Cortex of kidney (tissue), 1 donor: Measurements from ENCODE around the gene RHOBTB3.
"Not testable (repeated sequence)": the region's sequence is repeated elsewhere in the genome, so short reads cannot be mapped to it uniquely, and the experiment has no call there.

Source experiments
- DNase-seq: peaks from one replicate; lab custom pipeline; 2025; lab: John Stamatoyannopoulos, UW

The RHOBTB3 gene

GRCh38 chr5:95730730-95731570 is at the start of gene RHOBTB3:
RHOBTB3 (plus strand) TSS chr5:95731336; CDS start chr5:95731683, 347 bp downstream.
- peak; percentile 36 for DNase-seq

GRCh38 chr5:95682891-95683290 is 48.2 kb upstream of the RHOBTB3 start, which contains the start of gene SPATA9:
SPATA9 (minus strand) TSS chr5:95682991; CDS start chr5:95682854, 137 bp downstream.
- DNase-seq, result no peak

- no peak for DNase-seq
Observed at GRCh38 chr5:95684361-95684760, 46.8 kb upstream of the RHOBTB3 start.

- no peak for DNase-seq
Observed at GRCh38 chr5:95686651-95687050, 44.5 kb upstream of the RHOBTB3 start.

GRCh38 chr5:95689680-95690079 is 41.5 kb upstream of the RHOBTB3 start:
- DNase-seq, result no peak

- DNase-seq, result no peak
Observed at GRCh38 chr5:95690333-95690732, 40.8 kb upstream of the RHOBTB3 start.

- DNase-seq, result no peak
Observed at GRCh38 chr5:95697781-95698681, 33.1 kb upstream of the RHOBTB3 start.

- DNase-seq, result no peak
Observed at GRCh38 chr5:95699337-95699736, 31.8 kb upstream of the RHOBTB3 start.

- DNase-seq, result no peak
Observed at GRCh38 chr5:95701074-95701473, 30.1 kb upstream of the RHOBTB3 start.

GRCh38 chr5:95704150-95704549 is 27.0 kb upstream of the RHOBTB3 start:
- no peak for DNase-seq

- not testable (repeated sequence) for DNase-seq
Observed at GRCh38 chr5:95706196-95706595, 24.9 kb upstream of the RHOBTB3 start.

GRCh38 chr5:95707055-95707454 is 24.1 kb upstream of the RHOBTB3 start:
- DNase-seq, result no peak

- DNase-seq, result not testable (repeated sequence)
Observed at GRCh38 chr5:95707534-95708188, 23.5 kb upstream of the RHOBTB3 start.

GRCh38 chr5:95708876-95709275 is 22.3 kb upstream of the RHOBTB3 start:
- DNase-seq, result no peak

GRCh38 chr5:95709967-95710650 is 21.0 kb upstream of the RHOBTB3 start:
- no peak for DNase-seq

GRCh38 chr5:95710651-95711500 is 20.3 kb upstream of the RHOBTB3 start:
- not testable (repeated sequence) for DNase-seq

GRCh38 chr5:95711501-95712346 is 19.4 kb upstream of the RHOBTB3 start:
- DNase-seq, result no peak

GRCh38 chr5:95712347-95712958 is 18.7 kb upstream of the RHOBTB3 start:
- DNase-seq, result no peak

GRCh38 chr5:95713246-95713645 is 17.9 kb upstream of the RHOBTB3 start:
- not testable (repeated sequence) for DNase-seq
